D341Med (cell line): ENCODE results near the gene LONP1.

ENCODE experiments used
- DNase-seq: peaks from one replicate; pipeline ENCODE4 v3.0.0; 2012; ENCODE audit warnings: low spot score

LONP1 gene

GRCh38 chr19:5648464-5648863 is 71.5 kb downstream of the LONP1 start:
- DNase-seq = no peak

- DNase-seq = no peak
These were observed 73.2 kb downstream of the LONP1 start for GRCh38 chr19:5646703-5647102.

GRCh38 chr19:5645409-5645808 is 74.5 kb downstream of the LONP1 start:
- no peak for DNase-seq

- DNase-seq = no peak
These were observed 75.9 kb downstream of the LONP1 start for GRCh38 chr19:5644037-5644436.

- DNase-seq = no peak
These were observed 76.9 kb downstream of the LONP1 start for GRCh38 chr19:5643060-5643459.

DNA sequence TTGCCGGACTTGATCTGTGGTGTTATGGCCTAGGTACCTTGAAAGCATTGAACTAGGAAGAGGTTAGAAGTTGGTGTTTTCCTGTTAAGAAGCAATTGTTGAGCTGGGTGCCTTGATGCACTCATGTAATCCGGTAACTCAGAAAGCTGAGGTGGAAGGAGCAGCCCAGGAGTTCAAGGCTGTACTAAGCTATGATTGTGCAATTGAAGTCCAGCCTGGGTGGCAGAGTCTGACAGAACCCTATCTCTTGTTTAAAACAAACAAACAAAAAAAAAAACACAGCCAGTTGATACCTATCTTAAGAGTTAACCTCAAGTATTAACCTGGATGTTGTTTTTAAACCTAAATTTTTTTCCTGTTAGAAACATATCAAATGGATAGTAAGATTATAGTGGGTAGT is 77.7 kb downstream of the LONP1 start:
- no peak for DNase-seq
